HG02970 (cell line): ENCODE results near the gene AMOTL1.
"Not testable (repeated sequence)": the region's sequence is repeated elsewhere in the genome, so short reads cannot be mapped to it uniquely, and the experiment has no call there.

ENCODE experiments used
- ATAC-seq: cut with Tn5 transposase; IDR thresholded peaks from one replicate; pipeline ENCODE4 v1.9.1; 2021; ENCODE audit warnings: mild to moderate bottlenecking, moderate library complexity, moderate number of reproducible peaks; ENCODE audit not compliant: unreplicated experiment, low FRiP score

Gene AMOTL1

GRCh38 chr11:94840209-94840608 is 72.1 kb downstream of the AMOTL1 start:
- ATAC-seq: no peak

GRCh38 chr11:94844031-94844430 is 75.9 kb downstream of the AMOTL1 start:
- no peak for ATAC-seq

- ATAC-seq: no peak
Observed at GRCh38 chr11:94845622-94846021, 77.5 kb downstream of the AMOTL1 start.

GRCh38 chr11:94849839-94850238 is 81.7 kb downstream of the AMOTL1 start:
- ATAC-seq: no peak

- no peak for ATAC-seq
Observed at GRCh38 chr11:94851864-94852636, 83.9 kb downstream of the AMOTL1 start.

GRCh38 chr11:94853288-94853687 is 85.1 kb downstream of the AMOTL1 start:
- not testable (repeated sequence) for ATAC-seq

GRCh38 chr11:94853836-94854235 is 85.7 kb downstream of the AMOTL1 start:
- no peak for ATAC-seq

GRCh38 chr11:94854770-94855633 is 86.8 kb downstream of the AMOTL1 start:
- no peak for ATAC-seq

- ATAC-seq: no peak
Observed at GRCh38 chr11:94855666-94856065, 87.5 kb downstream of the AMOTL1 start.

GRCh38 chr11:94856443-94856842 is 88.3 kb downstream of the AMOTL1 start:
- no peak for ATAC-seq

- ATAC-seq: no peak
Observed at GRCh38 chr11:94857337-94857736, 89.2 kb downstream of the AMOTL1 start.

GRCh38 chr11:94858012-94858705 is 90.0 kb downstream of the AMOTL1 start:
- ATAC-seq: no peak

- no peak for ATAC-seq
Observed at GRCh38 chr11:94860333-94860732, 92.2 kb downstream of the AMOTL1 start.

- no peak for ATAC-seq
Observed at GRCh38 chr11:94861306-94861845, 93.2 kb downstream of the AMOTL1 start.

GRCh38 chr11:94862926-94863880 is 95.0 kb downstream of the AMOTL1 start:
- no peak for ATAC-seq

- ATAC-seq: no peak
Observed at GRCh38 chr11:94864506-94865045, 96.4 kb downstream of the AMOTL1 start.

GRCh38 chr11:94866231-94866822 is 98.2 kb downstream of the AMOTL1 start:
- ATAC-seq: no peak

GRCh38 chr11:94866936-94867795 is 99.0 kb downstream of the AMOTL1 start:
- no peak for ATAC-seq
